WTC11 (cell line): Measurements from ENCODE around the gene PIPOX.

Experiments used
- CTCF ChIP-seq: fragments of 200-600 bp; IDR thresholded peaks from 2 replicates; pipeline ENCODE4 v1.8.0; 2022; ENCODE audit warnings: antibody characterized with exemption
- ZNF317 ChIP-seq: sonication (generic); formaldehyde crosslinking; IDR thresholded peaks from 2 replicates; pipeline ENCODE4 v1.8.1; 2023; ENCODE audit warnings: low read depth, mild to moderate bottlenecking, moderate library complexity, missing genetic modification reagents, borderline replicate concordance

GRCh38 chr17:29103341-29103740 lies 60.4 kb downstream of the PIPOX start:
- TF ChIP-seq CTCF (no peak), ZNF317 (CRISPR knock-in tag) (no peak)
